ENCODE measurements around the gene MTOR. TPM values are rescaled to one million over a fixed set of nuclear protein-coding genes. Genes with fewer than 3 reads are reported as not detected.
"Not testable (repeated sequence)": the region's sequence is repeated elsewhere in the genome, so short reads cannot be mapped to it uniquely, and the experiment has no call there.

Gene MTOR
- total RNA-seq, 1 donor from 2014 or later = 21.4 TPM

DNA sequence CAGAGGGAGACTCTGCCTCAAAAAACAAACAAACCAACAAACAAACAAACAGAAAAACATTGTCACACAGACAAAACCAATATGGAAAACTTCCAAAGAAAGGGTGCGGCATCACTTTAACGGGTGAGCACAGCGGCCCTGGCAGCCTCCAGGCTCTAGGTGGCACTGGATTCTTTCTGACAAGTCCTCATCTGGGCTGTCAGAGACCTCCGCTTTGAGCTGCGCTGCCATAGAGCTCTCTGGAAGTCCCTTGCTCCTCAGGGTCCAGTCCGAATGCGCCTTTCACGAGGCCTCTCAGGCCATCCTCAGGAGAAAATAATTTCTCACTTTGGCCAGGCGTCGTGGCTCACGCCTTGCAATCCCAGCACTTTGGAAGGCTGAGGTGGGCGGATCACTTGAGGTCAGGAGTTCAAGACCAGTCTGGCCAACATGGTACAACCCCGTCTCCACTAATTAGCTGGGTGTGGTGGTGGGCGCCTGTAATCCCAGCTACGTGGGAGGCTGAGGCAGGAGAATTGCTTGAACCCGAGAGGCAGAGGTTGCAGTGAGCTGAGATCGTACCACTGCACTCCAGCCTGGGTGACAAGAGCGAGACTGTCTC, 198.3 kb downstream of the MTOR start:
- DNase-seq (ENCODE audit: low spot score) = not testable (repeated sequence)

GRCh38 chr1:11062965-11063401, 199.4 kb downstream of the MTOR start:
- DNase-seq (ENCODE audit: low spot score) = no peak

DNA sequence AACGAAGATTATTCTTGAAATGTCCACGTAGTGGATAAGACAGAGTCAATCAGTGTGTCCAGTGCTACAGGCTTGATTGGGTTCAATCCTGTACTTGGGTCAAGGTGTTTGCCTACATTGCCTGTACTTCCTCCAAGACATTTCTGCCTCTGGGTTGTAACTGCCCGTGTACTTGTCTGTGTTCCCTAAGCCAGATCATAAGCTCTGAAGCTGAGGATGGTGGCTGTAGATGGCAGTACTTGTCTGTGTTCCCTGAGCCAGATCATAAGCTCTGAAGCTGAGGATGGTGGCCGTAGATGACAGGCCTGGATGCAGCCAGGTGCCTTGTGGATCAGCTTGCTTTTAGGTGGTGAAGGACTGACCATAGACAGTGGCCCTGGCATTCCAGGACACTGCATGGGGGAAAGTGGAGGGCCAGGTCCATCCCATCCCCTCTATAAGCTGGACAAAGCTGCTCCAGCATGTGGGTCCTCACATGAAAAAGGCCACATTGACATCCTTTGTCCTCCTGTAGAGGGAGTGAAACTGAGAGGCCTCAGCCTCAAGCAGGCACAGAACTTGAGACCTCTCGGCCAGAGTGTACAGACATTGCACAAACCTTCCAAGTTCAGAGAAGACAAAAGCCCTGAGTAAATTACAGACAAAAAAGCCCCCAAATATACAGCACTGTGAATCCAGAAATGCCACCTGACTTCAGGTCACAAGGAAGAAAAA, 200.5 kb downstream of the MTOR start:
- DNase-seq (ENCODE audit: low spot score) = no peak

DNA sequence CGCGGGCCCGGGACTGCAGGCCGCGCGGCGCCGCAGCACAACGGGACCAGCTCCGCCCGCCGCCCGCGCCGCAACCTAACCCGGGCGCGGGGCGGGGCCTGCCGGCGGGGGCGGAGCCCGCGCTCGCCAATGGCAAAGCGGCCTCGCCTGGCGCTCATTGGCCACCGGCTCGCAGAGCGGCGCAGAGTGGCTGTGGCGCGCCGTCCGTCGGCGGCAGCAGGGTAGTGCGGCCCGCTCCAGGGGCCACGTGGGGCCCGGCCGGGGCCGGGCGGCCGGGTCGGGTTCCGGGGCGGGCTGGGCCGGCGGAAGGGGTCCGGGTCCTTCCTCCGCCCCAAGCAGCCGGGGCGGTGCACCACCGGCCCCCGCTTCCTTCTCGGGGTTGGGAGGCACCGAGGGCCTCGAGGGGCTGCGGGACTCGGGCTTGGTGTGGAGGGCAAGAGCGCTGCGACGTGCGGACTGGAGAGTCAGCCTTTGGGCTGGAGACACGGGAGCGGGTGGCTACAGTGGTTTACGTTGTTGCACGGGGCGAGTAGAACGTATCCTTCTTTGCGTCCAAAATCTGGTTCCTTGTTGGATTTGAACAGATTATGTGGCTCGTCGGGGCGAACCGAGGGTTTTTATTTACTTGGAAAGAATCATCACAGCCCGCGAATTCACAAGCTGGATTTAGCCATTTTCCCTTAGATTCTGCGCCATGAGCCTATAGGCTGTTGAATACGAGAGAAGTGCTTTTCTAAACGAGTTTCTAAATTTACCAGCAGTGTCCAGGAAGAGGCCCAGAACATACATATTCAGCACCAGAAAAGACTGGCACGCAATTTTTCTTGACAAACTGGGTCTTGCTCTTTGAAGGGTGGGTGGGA, 202.2 kb downstream of the MTOR start, which contains the start of gene SRM:
Gene SRM, minus strand, starts transcription at position 51 of the 863 bp plus-strand sequence. CDS start 75 bp downstream, outside the sequence.
- DNase-seq (ENCODE audit: low spot score) = peak; percentile 93

GRCh38 chr1:11059155-11059967, 203.0 kb downstream of the MTOR start:
- DNase-seq (ENCODE audit: low spot score) = no peak

DNA sequence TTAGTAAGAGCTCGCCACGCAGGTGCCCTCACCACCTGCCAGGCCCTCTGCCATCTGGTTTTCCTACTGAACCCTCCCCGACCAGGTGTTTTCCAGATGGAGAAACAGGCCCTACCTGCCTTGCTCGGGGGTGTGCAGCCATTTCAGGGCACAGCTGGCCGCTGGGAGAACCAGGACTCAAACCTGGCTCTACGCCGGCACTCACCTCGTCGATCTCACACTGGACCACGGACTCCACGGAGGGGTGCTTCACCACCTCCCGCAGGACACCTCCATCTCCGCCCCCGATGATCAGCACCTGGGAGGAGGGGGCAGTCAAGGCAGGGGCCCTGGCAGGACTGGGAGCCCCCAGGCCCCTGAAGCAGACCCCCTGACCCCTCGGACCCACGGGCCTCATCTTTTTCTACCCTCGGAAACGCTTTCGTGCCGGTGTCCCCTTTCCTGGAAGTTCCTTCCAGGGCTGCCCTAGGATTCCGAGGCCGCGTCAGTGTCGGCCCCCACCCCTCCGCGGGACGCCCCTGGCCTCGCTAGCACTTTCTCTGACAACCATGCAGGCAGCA, 203.7 kb downstream of the MTOR start:
- no peak for DNase-seq (ENCODE audit: low spot score)

DNA sequence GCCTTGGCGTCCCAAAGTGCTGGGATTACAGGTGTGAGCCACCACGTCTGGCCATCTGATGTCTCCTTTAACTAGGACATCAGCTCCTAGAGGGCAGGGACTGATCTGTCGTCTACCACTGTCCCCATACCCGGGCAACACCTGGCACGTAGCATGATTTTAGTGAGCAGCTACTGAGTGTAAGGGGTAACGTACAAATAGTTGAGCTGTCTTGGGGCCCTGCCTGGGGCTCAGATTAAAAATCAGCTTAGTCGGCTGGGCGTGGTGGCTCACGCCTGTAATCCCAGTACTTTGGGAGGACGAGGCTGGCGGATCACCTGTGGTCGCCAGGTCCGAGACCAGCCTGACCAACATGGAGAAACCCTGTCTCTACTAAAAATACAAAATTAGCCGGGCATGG, 204.3 kb downstream of the MTOR start:
- no peak for DNase-seq (ENCODE audit: low spot score)

DNA sequence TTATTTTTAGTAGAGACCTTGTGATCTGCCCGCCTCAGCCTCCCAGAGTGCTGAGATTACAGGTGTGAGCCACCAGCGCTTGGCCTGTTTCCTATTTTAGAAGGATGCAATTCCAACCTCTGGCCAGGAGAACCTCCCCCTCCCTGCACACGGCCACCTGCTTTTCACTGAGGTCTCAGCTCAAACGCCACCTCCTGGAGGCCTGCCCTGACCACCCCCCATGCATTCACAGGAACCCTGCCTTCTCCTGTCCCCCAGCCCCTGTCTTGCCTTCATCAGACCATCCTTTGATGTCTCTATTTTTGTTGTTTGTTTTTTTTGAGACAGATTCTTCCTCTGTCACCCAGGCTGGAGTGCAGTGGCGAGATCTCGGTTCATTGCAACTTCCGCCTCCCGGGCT, 204.9 kb downstream of the MTOR start:
- DNase-seq (ENCODE audit: low spot score) = no peak

Other genes with a start within 250 kb of the MTOR start
- gene TARDBP, start 249.9 kb downstream of the MTOR start, total RNA-seq (ENCODE audit: insufficient read depth, low replicate concordance) = 139 TPM
- 2.9 TPM for gene MASP2, start 215.3 kb downstream of the MTOR start, total RNA-seq (ENCODE audit: insufficient read depth, low replicate concordance)
- gene SRM, start 202.5 kb downstream of the MTOR start, total RNA-seq (ENCODE audit: insufficient read depth, low replicate concordance) = 17.3 TPM
- gene EXOSC10, start 162.7 kb downstream of the MTOR start, total RNA-seq (ENCODE audit: insufficient read depth, low replicate concordance) = 31.1 TPM
- gene ANGPTL7, start 73.2 kb downstream of the MTOR start, total RNA-seq (ENCODE audit: insufficient read depth, low replicate concordance) = 0.24 TPM
- gene UBIAD1, start 10.6 kb upstream of the MTOR start, total RNA-seq (ENCODE audit: insufficient read depth, low replicate concordance) = 7.9 TPM
- 0.96 TPM for gene DISP3, start 216.6 kb upstream of the MTOR start, total RNA-seq (ENCODE audit: insufficient read depth, low replicate concordance)